ENCODE results near the gene P2RX5.

GRCh38 chr17:3647769-3648555 is 48.0 kb downstream of the P2RX5 start:
- TF ChIP-seq CTCF (IDR thresholded peaks at IDR 0.05), result peak in 2 of 6 experiments; percentile 8 to 27
- TF ChIP-seq POLR2A (IDR thresholded peaks at IDR 0.05), result no peak

Measured in thyroid gland (tissue), 4 donors.